GM18907 (cell line): ENCODE measurements around the gene PARN.

Experiments used
- ATAC-seq: cut with Tn5 transposase; IDR thresholded peaks from one replicate; pipeline ENCODE4 v1.9.1; 2021; ENCODE audit warnings: mild to moderate bottlenecking, moderate library complexity; ENCODE audit not compliant: unreplicated experiment

The PARN gene

GRCh38 chr16:14530046-14530445 lies 100.0 kb downstream of the PARN start:
- ATAC-seq, result no peak

GRCh38 chr16:14529010-14529669 lies 100.9 kb downstream of the PARN start:
- no peak for ATAC-seq

- no peak for ATAC-seq
Observed at GRCh38 chr16:14528306-14528705, 101.8 kb downstream of the PARN start.

- ATAC-seq, result no peak
Observed at GRCh38 chr16:14527411-14528044, 102.5 kb downstream of the PARN start.

- ATAC-seq, result no peak
Observed at GRCh38 chr16:14525596-14525995, 104.5 kb downstream of the PARN start.

GRCh38 chr16:14524979-14525378 lies 105.1 kb downstream of the PARN start:
- no peak for ATAC-seq

- ATAC-seq, result no peak
Observed at GRCh38 chr16:14523632-14524031, 106.4 kb downstream of the PARN start.

- ATAC-seq, result no peak
Observed at GRCh38 chr16:14522671-14523070, 107.4 kb downstream of the PARN start.

GRCh38 chr16:14520753-14521152 lies 109.3 kb downstream of the PARN start:
- ATAC-seq, result no peak

- ATAC-seq, result no peak
Observed at GRCh38 chr16:14514967-14515366, 115.1 kb downstream of the PARN start.

GRCh38 chr16:14513389-14514107 lies 116.5 kb downstream of the PARN start:
- ATAC-seq, result no peak

- ATAC-seq, result no peak
Observed at GRCh38 chr16:14511800-14512135, 118.3 kb downstream of the PARN start.

GRCh38 chr16:14510939-14511799 lies 118.9 kb downstream of the PARN start:
- ATAC-seq, result no peak

- no peak for ATAC-seq
Observed at GRCh38 chr16:14510581-14510938, 119.5 kb downstream of the PARN start.

- ATAC-seq, result no peak
Observed at GRCh38 chr16:14509675-14510132, 120.4 kb downstream of the PARN start.

- ATAC-seq, result no peak
Observed at GRCh38 chr16:14509055-14509454, 121.0 kb downstream of the PARN start.

GRCh38 chr16:14505846-14506245 lies 124.2 kb downstream of the PARN start:
- no peak for ATAC-seq

- peak; percentile 70 for ATAC-seq
Observed at GRCh38 chr16:14502932-14503741, 126.9 kb downstream of the PARN start.

GRCh38 chr16:14502256-14502875 lies 127.7 kb downstream of the PARN start:
- ATAC-seq, result no peak
